HepG2 (cell line): ENCODE measurements around the gene ATP10D. TPM values are rescaled to one million over a fixed set of nuclear protein-coding genes. Genes with fewer than 3 reads are reported as not detected.

ENCODE experiments used
- AFF4 ChIP-seq: sonication (generic); formaldehyde crosslinking; IDR thresholded peaks from 2 replicates; pipeline ENCODE4 v1.4.0; 2020; ENCODE audit warnings: missing genetic modification reagents
- DMTF1 ChIP-seq: sonication (generic); formaldehyde crosslinking; IDR thresholded peaks from 2 replicates; pipeline ENCODE4 v1.4.0; 2020; ENCODE audit warnings: mild to moderate bottlenecking, missing genetic modification reagents
- HOXA3 ChIP-seq: sonication (generic); formaldehyde crosslinking; IDR thresholded peaks from 2 replicates; pipeline ENCODE4 v1.5.0; 2020; ENCODE audit warnings: missing genetic modification reagents
- ZFX ChIP-seq: sonication (generic); formaldehyde crosslinking; IDR thresholded peaks from 2 replicates; pipeline ENCODE4 v1.4.0; 2020; ENCODE audit warnings: mild to moderate bottlenecking, low read depth, missing genetic modification reagents, moderate library complexity
- ZNF598 ChIP-seq: sonication (generic); formaldehyde crosslinking; IDR thresholded peaks from 2 replicates; pipeline ENCODE4 v1.5.1; 2020; ENCODE audit warnings: mild to moderate bottlenecking, missing genetic modification reagents, borderline replicate concordance
- ZNF710 ChIP-seq: sonication (generic); formaldehyde crosslinking; IDR thresholded peaks from 2 replicates; pipeline ENCODE4 v1.5.0; 2020; ENCODE audit warnings: mild to moderate bottlenecking, missing genetic modification reagents, borderline replicate concordance
- polyA plus RNA-seq, 8 experiments: library from polyadenylated mRNA; depleted of rRNA in 3 of 8; stranded (reverse) in 7 of 8; unstranded in 1 of 8; fragments of >200 nt; fragmentation: Illumina TruSeq in 4 of 8; extraction: Trizol in 4 of 8; gene quantifications; 2 replicates each; pipeline versions ENCODE4 v1.2.1 to v1.2.3, GENCODE V29; 2011 to 2016; ENCODE audit warnings: low read depth in 4 of 8, missing spikeins in 1 of 8, mixed read lengths in 1 of 8; ENCODE audit not compliant: insufficient read depth in 1 of 8
- total RNA-seq, 5 experiments: library from RNA; depleted of rRNA; stranded (reverse); fragments of >200 nt; fragmentation: Illumina TruSeq; extraction: Trizol; gene quantifications; 2 replicates each; pipeline ENCODE4 v1.2.3, GENCODE V29; 2016; ENCODE audit warnings: low read depth in 1 of 5
- TF ChIP-seq, protein P1 (sequence below): sonication (generic); formaldehyde crosslinking; IDR thresholded peaks from 2 replicates; pipeline ENCODE4 v1.8.0; 2022; ENCODE audit warnings: mild to moderate bottlenecking, missing genetic modification reagents
- TF ChIP-seq, protein P2 (sequence below): sonication (generic); formaldehyde crosslinking; IDR thresholded peaks from 2 replicates; pipeline ENCODE4 v1.4.0; 2020; ENCODE audit warnings: missing genetic modification reagents, borderline replicate concordance

The ATP10D gene
- total and polyA plus RNA-seq, 2 of the 13 experiments (the other 11 are each of a cell fraction or from before 2014, with no cell fraction given), result 2.2 to 9.8 TPM

- TF ChIP-seq, protein P1, sequence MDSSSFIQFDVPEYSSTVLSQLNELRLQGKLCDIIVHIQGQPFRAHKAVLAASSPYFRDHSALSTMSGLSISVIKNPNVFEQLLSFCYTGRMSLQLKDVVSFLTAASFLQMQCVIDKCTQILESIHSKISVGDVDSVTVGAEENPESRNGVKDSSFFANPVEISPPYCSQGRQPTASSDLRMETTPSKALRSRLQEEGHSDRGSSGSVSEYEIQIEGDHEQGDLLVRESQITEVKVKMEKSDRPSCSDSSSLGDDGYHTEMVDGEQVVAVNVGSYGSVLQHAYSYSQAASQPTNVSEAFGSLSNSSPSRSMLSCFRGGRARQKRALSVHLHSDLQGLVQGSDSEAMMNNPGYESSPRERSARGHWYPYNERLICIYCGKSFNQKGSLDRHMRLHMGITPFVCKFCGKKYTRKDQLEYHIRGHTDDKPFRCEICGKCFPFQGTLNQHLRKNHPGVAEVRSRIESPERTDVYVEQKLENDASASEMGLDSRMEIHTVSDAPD (CRISPR knock-in tag), result no peak
- TF ChIP-seq ZNF710 (no peak), AFF4 (no peak), ZNF598 (CRISPR knock-in tag) (no peak), DMTF1 (no peak), ZFX (CRISPR knock-in tag) (no peak), HOXA3 (CRISPR knock-in tag) (no peak)
- TF ChIP-seq, protein P2, sequence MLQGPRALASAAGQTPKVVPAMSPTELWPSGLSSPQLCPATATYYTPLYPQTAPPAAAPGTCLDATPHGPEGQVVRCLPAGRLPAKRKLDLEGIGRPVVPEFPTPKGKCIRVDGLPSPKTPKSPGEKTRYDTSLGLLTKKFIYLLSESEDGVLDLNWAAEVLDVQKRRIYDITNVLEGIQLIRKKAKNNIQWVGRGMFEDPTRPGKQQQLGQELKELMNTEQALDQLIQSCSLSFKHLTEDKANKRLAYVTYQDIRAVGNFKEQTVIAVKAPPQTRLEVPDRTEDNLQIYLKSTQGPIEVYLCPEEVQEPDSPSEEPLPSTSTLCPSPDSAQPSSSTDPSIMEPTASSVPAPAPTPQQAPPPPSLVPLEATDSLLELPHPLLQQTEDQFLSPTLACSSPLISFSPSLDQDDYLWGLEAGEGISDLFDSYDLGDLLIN, result no peak
- TF ChIP-seq, all 625 proteins: peak for 0
Measured at GRCh38 chr4:47551682-47552081, 66.6 kb downstream of the ATP10D start (continued).
